Measurements from ENCODE around the gene USP44. TPM values are rescaled to one million over a fixed set of nuclear protein-coding genes. Genes with fewer than 3 reads are reported as not detected.

USP44 gene
- total and polyA plus RNA-seq, 2 experiments from 2014 or later, result 235 to 248 TPM

- no peak for ATAC-seq
- Histone ChIP-seq H3K9me2 (ENCODE audit: insufficient read depth) (no peaks in the 10 kb centered on the region), H3F3A (replicated peaks; ENCODE audit: low read depth) (no peaks in the 10 kb centered on the region), H4K20me1 (replicated peaks; ENCODE audit: insufficient read depth) (peaks cover 42% of the 10 kb centered on the region), H3K4me3 (no peak overlapping the region), H2AFZ (no peak overlapping the region), H3K4me2 (no peak overlapping the region), H3K79me2 (replicated peaks; ENCODE audit: insufficient read depth) (peaks cover 95% of the 10 kb centered on the region), H3K27me3 (ENCODE audit: insufficient read depth) (no peaks in the 10 kb centered on the region), H3K4me1 (ENCODE audit: insufficient read depth) (no peaks in the 10 kb centered on the region), H3K36me3 (ENCODE audit: insufficient read depth) (peaks cover 37% of the 10 kb centered on the region), H3K27ac (ENCODE audit: low read depth) (no peak overlapping the region)
- TF ChIP-seq CREB1 (CRISPR knock-in tag; IDR thresholded peaks at IDR 0.05; ENCODE audit: low read depth) (no peak), JUNB (IDR thresholded peaks at IDR 0.05; ENCODE audit: unreplicated experiment) (no peak), EZH2 (IDR thresholded peaks at IDR 0.05; ENCODE audit: low read depth, unreplicated experiment) (no peak), EZH2phosphoT487 (IDR thresholded peaks at IDR 0.05; ENCODE audit: unreplicated experiment) (no peak), STAT1 (IDR thresholded peaks at IDR 0.05; ENCODE audit: unreplicated experiment) (no peak), ZNF462 (CRISPR knock-in tag; IDR thresholded peaks at IDR 0.05) (no peak)
- TF ChIP-seq, protein P1, sequence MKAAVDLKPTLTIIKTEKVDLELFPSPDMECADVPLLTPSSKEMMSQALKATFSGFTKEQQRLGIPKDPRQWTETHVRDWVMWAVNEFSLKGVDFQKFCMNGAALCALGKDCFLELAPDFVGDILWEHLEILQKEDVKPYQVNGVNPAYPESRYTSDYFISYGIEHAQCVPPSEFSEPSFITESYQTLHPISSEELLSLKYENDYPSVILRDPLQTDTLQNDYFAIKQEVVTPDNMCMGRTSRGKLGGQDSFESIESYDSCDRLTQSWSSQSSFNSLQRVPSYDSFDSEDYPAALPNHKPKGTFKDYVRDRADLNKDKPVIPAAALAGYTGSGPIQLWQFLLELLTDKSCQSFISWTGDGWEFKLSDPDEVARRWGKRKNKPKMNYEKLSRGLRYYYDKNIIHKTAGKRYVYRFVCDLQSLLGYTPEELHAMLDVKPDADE (IDR thresholded peaks at IDR 0.05), result no peak
- TF ChIP-seq, protein P2, sequence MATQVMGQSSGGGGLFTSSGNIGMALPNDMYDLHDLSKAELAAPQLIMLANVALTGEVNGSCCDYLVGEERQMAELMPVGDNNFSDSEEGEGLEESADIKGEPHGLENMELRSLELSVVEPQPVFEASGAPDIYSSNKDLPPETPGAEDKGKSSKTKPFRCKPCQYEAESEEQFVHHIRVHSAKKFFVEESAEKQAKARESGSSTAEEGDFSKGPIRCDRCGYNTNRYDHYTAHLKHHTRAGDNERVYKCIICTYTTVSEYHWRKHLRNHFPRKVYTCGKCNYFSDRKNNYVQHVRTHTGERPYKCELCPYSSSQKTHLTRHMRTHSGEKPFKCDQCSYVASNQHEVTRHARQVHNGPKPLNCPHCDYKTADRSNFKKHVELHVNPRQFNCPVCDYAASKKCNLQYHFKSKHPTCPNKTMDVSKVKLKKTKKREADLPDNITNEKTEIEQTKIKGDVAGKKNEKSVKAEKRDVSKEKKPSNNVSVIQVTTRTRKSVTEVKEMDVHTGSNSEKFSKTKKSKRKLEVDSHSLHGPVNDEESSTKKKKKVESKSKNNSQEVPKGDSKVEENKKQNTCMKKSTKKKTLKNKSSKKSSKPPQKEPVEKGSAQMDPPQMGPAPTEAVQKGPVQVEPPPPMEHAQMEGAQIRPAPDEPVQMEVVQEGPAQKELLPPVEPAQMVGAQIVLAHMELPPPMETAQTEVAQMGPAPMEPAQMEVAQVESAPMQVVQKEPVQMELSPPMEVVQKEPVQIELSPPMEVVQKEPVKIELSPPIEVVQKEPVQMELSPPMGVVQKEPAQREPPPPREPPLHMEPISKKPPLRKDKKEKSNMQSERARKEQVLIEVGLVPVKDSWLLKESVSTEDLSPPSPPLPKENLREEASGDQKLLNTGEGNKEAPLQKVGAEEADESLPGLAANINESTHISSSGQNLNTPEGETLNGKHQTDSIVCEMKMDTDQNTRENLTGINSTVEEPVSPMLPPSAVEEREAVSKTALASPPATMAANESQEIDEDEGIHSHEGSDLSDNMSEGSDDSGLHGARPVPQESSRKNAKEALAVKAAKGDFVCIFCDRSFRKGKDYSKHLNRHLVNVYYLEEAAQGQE (IDR thresholded peaks at IDR 0.05; ENCODE audit: unreplicated experiment), result no peak
- H3K36me3 Mint-ChIP-seq (ENCODE audit: low read depth), result peaks cover 71% of the 10 kb centered on the region
- no peaks in the 10 kb centered on the region for H3K9me3 Mint-ChIP-seq
- peak overlapping the region; percentile 73; the same call in 1 of the 2 replicates for H3K27ac Mint-ChIP-seq
- H3K27me3 Mint-ChIP-seq (ENCODE audit: insufficient read depth, low read depth, poor library complexity), result no peaks in the 10 kb centered on the region
- H3K4me3 Mint-ChIP-seq, result no peak overlapping the region
- H3K4me1 Mint-ChIP-seq, result peaks cover 3% of the 10 kb centered on the region; the same call in 1 of the 3 replicates
- DNase-seq (ENCODE audit: low spot score), result no peak
These were observed 70.2 kb downstream of the USP44 start for GRCh38 chr12:95481072-95481471.

Measured in GM23338 (cell line).